A673 (cell line): Measurements from ENCODE around the gene CD163.

Experiments
- CTCF ChIP-seq: fragments of 300-800, 200-600 bp; sonication (generic); conservative IDR thresholded peaks from 2 replicates; pipeline ENCODE4 v1.5.1; 2017; ENCODE audit warnings: low read depth, mild to moderate bottlenecking, antibody characterized with exemption, low read length, moderate library complexity, mixed read lengths
- EZH2 ChIP-seq: fragments of 200-600 bp; sonication (generic); IDR thresholded peaks from 2 replicates; pipeline ENCODE4 v1.6.1; 2017; ENCODE audit warnings: borderline replicate concordance, low read depth, mild to moderate bottlenecking, mixed read lengths, antibody characterized with exemption, low read length; ENCODE audit not compliant: poor library complexity, severe bottlenecking

- TF ChIP-seq CTCF (no peak), EZH2 (no peak)
Measured at GRCh38 chr12:7512553-7512952, 9.0 kb upstream of the CD163 start.
